OCI-LY7 (cell line): ENCODE results near the gene ASAP3. TPM values are rescaled to one million over a fixed set of nuclear protein-coding genes. Genes with fewer than 3 reads are reported as not detected.
A peak's percentile ranks its signal among the peaks of the same experiment; 100 is the strongest.

Source experiments
- BruUV-seq: library from RNA; stranded (reverse); fragments of 400-500 nt; replicated peaks from 2 replicates; lab custom pipeline; 2021; lab: Mats Ljungman, UMichigan
- CTCF ChIA-PET: fragments of 300-600 bp; sonication (Branson Sonifier 250); formaldehyde crosslinking; loops from one replicate; lab custom pipeline; 2022; ENCODE audit warnings: antibody characterized with exemption; ENCODE audit not compliant: unreplicated experiment; lab: Charles Lee
- POLR2A ChIA-PET: fragments of 300-600 bp; sonication (Branson Sonifier 250); formaldehyde crosslinking; loops from one replicate; lab custom pipeline; 2022; ENCODE audit warnings: antibody characterized with exemption; lab: Charles Lee
- DNase-seq: peaks from one replicate; pipeline ENCODE4 v3.0.0-alpha.2; 2015; ENCODE audit warnings: low spot score
- H2AFZ ChIP-seq: fragments of 200-600 bp; sonication (generic), shearing (Covaris generic); 2 replicates; pipeline ENCODE4 v1.6.1; 2014; ENCODE audit warnings: mild to moderate bottlenecking, antibody characterized with exemption, low read length, moderate library complexity
- H3K27ac ChIP-seq: fragments of 200-600 bp; sonication (generic); 2 replicates; pipeline ENCODE4 v1.5.1; 2014; ENCODE audit warnings: mixed run types, low read depth, mild to moderate bottlenecking, moderate library complexity, low read length, inconsistent platforms; ENCODE audit not compliant: poor library complexity, severe bottlenecking
- H3K36me3 ChIP-seq: fragments of 200-600 bp; sonication (generic); 2 replicates; pipeline ENCODE4 v1.6.1; 2014; ENCODE audit warnings: mild to moderate bottlenecking, antibody characterized with exemption, low read length, moderate library complexity, mixed read lengths; ENCODE audit not compliant: insufficient read depth
- H3K4me1 ChIP-seq: fragments of 200-600 bp; sonication (generic); 2 replicates; pipeline ENCODE4 v1.5.1; 2014; ENCODE audit warnings: mild to moderate bottlenecking, low read length; ENCODE audit not compliant: insufficient read depth, poor library complexity, severe bottlenecking
- H3K4me2 ChIP-seq: fragments of 200-600 bp; sonication (generic); 2 replicates; pipeline ENCODE4 v1.6.1; 2014; ENCODE audit warnings: mild to moderate bottlenecking, low read length
- H3K4me3 ChIP-seq: fragments of 200-600 bp; sonication (generic); 2 replicates; pipeline ENCODE4 v1.5.1; 2014; ENCODE audit warnings: mild to moderate bottlenecking, low read depth, low read length; ENCODE audit not compliant: poor library complexity, severe bottlenecking
- H3K79me2 ChIP-seq: fragments of 200-600 bp; sonication (generic); 2 replicates; pipeline ENCODE4 v1.6.1; 2016; ENCODE audit warnings: low read depth, mild to moderate bottlenecking, low read length, moderate library complexity, mixed read lengths; ENCODE audit not compliant: insufficient read depth
- H3K9me2 ChIP-seq: fragments of 200-600 bp; sonication (generic); 2 replicates; pipeline ENCODE4 v1.6.1; 2016; ENCODE audit warnings: mild to moderate bottlenecking, low read length, mixed read lengths; ENCODE audit not compliant: insufficient read depth
- H3K9me3 ChIP-seq: fragments of 200-600 bp; sonication (generic); 2 replicates; pipeline ENCODE4 v1.6.1; 2014; ENCODE audit warnings: mild to moderate bottlenecking, mixed run types, low read length, mixed read lengths
- H4K20me1 ChIP-seq: fragments of 200-600 bp; sonication (generic); 2 replicates; pipeline ENCODE4 v1.6.1; 2014; ENCODE audit warnings: mild to moderate bottlenecking, antibody characterized with exemption, low read length, moderate library complexity, mixed read lengths; ENCODE audit not compliant: insufficient read depth
- EZH2phosphoT487 ChIP-seq: fragments of 200-600 bp; sonication (generic); IDR thresholded peaks from 2 replicates; pipeline ENCODE4 v1.6.1; 2018; ENCODE audit warnings: low read depth, borderline replicate concordance, mild to moderate bottlenecking, mixed run types, antibody characterized with exemption, low read length, moderate library complexity, mixed read lengths
- intact Hi-C: fragments of 100-400 bp; cut with micrococcal nuclease; formaldehyde crosslinking; loops from one replicate; pipeline ENCODE4 v1.10.0; 2022; ENCODE audit not compliant: unreplicated experiment
- total RNA-seq, 2 experiments: library from RNA; depleted of rRNA in 1 of 2; stranded (reverse); fragments of >200 nt in 1 of 2; shearing (Covaris generic) in 1 of 2; gene quantifications; 2 replicates each; pipeline ENCODE4 v1.2.3, GENCODE V29; 2014 to 2022
- TF ChIP-seq, protein P1 (sequence below): fragments of 200-600 bp; sonication (generic); conservative IDR thresholded peaks from 2 replicates; pipeline ENCODE4 v1.5.1; 2014; ENCODE audit warnings: mild to moderate bottlenecking, antibody characterized with exemption, low read length, moderate library complexity, mixed read lengths

Gene ASAP3
- total RNA-seq, 2 experiments from 2014 or later, result 5.9 to 14.9 TPM

DNA sequence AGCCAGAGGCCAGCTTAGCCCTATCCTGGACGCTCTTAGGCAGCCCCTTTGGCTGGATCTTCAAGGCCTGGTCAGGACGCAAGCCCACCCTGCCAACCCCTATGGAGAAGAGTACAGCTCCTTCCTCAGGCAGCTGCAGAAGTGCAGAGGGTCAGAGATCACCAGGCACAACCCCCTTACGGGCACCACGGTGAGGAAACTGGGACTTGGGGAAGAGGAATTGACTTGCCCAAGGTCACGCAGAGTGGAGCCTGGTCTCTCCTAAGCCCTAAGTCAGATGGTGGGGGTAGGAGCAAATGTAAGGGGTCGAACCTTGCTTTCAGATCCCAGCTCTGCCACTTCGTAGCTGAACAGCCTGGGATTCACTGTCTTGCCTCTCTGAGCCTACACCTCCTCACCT is 43.4 kb upstream of the ASAP3 start:
- Histone ChIP-seq H3K9me2 (no peaks in the 10 kb centered on the region), H3K79me2 (peaks cover 96% of the 10 kb centered on the region), H3K9me3 (no peaks in the 10 kb centered on the region), H3K36me3 (peaks cover 84% of the 10 kb centered on the region), H3K4me3 (peak overlapping the region; percentile 84), H3K4me2 (peak overlapping the region; percentile 90), H3K4me1 (peaks cover 68% of the 10 kb centered on the region), H3K27ac (peak overlapping the region; percentile 98), H2AFZ (no peak overlapping the region), H4K20me1 (peaks cover 16% of the 10 kb centered on the region)
- ChIA-PET POLR2A (interaction anchor here (1.0 to 6.3 kb wide), 8 partner anchors 13 to 122 kb away, joined by 4 to 35 read pairs (median 8); no protein-coding TSS in a partner anchor), CTCF (interaction anchor here (1.5 kb wide), 1 partner anchor 30 kb away, joined by 6 read pairs; no protein-coding TSS in a partner anchor)
- intact Hi-C loops, result loop anchor here (5.0 to 10.0 kb wide), 4 partner anchors 185 to 1215 kb away; partner anchors contain the start of gene HNRNPR
- BruUV-seq, result no TSS peak
- DNase-seq, result peak; percentile 31
- TF ChIP-seq, protein P1, sequence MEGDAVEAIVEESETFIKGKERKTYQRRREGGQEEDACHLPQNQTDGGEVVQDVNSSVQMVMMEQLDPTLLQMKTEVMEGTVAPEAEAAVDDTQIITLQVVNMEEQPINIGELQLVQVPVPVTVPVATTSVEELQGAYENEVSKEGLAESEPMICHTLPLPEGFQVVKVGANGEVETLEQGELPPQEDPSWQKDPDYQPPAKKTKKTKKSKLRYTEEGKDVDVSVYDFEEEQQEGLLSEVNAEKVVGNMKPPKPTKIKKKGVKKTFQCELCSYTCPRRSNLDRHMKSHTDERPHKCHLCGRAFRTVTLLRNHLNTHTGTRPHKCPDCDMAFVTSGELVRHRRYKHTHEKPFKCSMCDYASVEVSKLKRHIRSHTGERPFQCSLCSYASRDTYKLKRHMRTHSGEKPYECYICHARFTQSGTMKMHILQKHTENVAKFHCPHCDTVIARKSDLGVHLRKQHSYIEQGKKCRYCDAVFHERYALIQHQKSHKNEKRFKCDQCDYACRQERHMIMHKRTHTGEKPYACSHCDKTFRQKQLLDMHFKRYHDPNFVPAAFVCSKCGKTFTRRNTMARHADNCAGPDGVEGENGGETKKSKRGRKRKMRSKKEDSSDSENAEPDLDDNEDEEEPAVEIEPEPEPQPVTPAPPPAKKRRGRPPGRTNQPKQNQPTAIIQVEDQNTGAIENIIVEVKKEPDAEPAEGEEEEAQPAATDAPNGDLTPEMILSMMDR, result no peak
- no peak for TF ChIP-seq EZH2phosphoT487

GRCh38 chr1:23526329-23527041 is 42.5 kb upstream of the ASAP3 start:
- intact Hi-C loops, result loop anchor here (5.0 to 10.0 kb wide), 4 partner anchors 184 to 1216 kb away; partner anchors contain the start of gene HNRNPR
- H3K9me2 ChIP-seq, result no peaks in the 10 kb centered on the region
- H2AFZ ChIP-seq, result no peak overlapping the region
- H3K4me1 ChIP-seq, result peaks cover 61% of the 10 kb centered on the region
- H3K79me2 ChIP-seq, result peaks cover 96% of the 10 kb centered on the region
- no peak for TF ChIP-seq EZH2phosphoT487
- TF ChIP-seq, protein P1, result no peak
- peak; percentile 57 for DNase-seq
- peak overlapping the region; percentile 98 for H3K27ac ChIP-seq
- CTCF ChIA-PET, result no interaction called here
- peak overlapping the region; percentile 90 for H3K4me2 ChIP-seq
- H3K36me3 ChIP-seq, result peaks cover 93% of the 10 kb centered on the region
- peaks cover 22% of the 10 kb centered on the region for H4K20me1 ChIP-seq
- BruUV-seq, result no TSS peak
- H3K4me3 ChIP-seq, result peak overlapping the region; percentile 84
- no peaks in the 10 kb centered on the region for H3K9me3 ChIP-seq
- POLR2A ChIA-PET, result interaction anchor here (0.7 to 6.3 kb wide), 8 partner anchors 12 to 123 kb away, joined by 3 to 35 read pairs (median 7); no protein-coding TSS in a partner anchor
